BE2C (cell line): ENCODE data around the gene BICD2.

Experiments used
- DNase-seq: peaks from one replicate; pipeline ENCODE4 v3.0.0-alpha.2; 2020
- H3K27me3 ChIP-seq: fragments of 250-450 bp; sonication (Bioruptor Pico); 2 replicates; pipeline ENCODE4 v1.5.1; 2020; ENCODE audit warnings: mild to moderate bottlenecking
- H3K36me3 ChIP-seq: fragments of 250-450 bp; sonication (Bioruptor Pico); 2 replicates; pipeline ENCODE4 v1.5.1; 2020; ENCODE audit warnings: mild to moderate bottlenecking
- H3K4me1 ChIP-seq: fragments of 250-450 bp; sonication (Bioruptor Pico); 2 replicates; pipeline ENCODE4 v1.5.1; 2020
- H3K4me3 ChIP-seq: 2 replicates; pipeline ENCODE4 v1.5.1; 2011; ENCODE audit warnings: low read depth, low read length
- H3K9me3 ChIP-seq: fragments of 250-450 bp; sonication (Bioruptor Pico); 2 replicates; pipeline ENCODE4 v1.5.1; 2020
- TF ChIP-seq, protein P1 (sequence below): IDR thresholded peaks from 2 replicates; pipeline ENCODE4 v1.5.1; 2012; ENCODE audit warnings: mild to moderate bottlenecking, low read depth, low read length

Gene BICD2

DNA sequence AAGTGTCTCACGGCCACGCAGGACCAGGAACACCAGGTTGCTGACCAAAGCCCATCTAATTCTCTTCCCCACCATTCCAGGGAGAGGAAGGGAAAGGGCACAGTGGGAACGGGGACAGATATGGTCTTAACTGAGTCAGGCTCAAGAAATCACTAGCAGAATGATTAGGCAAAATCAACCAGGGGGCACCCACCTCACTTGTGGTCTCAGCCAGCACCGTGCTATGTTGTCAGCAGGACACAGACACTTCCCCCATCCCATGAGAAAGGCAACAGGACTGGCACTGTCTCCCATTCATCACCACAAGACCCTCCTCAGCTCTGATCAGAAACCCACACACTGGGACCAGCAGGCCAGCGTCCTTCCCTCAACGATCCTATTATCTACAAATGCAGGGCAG is 2.9 kb downstream of the BICD2 start:
- no peak overlapping the region for H3K4me3 ChIP-seq
- no peak for DNase-seq
- no peaks in the 10 kb centered on the region for H3K27me3 ChIP-seq
- H3K4me1 ChIP-seq: peaks cover 3% of the 10 kb centered on the region; the same call in 1 of the 2 replicates
- peaks cover 3% of the 10 kb centered on the region; the same call in 1 of the 2 replicates for H3K36me3 ChIP-seq
- TF ChIP-seq, protein P1, sequence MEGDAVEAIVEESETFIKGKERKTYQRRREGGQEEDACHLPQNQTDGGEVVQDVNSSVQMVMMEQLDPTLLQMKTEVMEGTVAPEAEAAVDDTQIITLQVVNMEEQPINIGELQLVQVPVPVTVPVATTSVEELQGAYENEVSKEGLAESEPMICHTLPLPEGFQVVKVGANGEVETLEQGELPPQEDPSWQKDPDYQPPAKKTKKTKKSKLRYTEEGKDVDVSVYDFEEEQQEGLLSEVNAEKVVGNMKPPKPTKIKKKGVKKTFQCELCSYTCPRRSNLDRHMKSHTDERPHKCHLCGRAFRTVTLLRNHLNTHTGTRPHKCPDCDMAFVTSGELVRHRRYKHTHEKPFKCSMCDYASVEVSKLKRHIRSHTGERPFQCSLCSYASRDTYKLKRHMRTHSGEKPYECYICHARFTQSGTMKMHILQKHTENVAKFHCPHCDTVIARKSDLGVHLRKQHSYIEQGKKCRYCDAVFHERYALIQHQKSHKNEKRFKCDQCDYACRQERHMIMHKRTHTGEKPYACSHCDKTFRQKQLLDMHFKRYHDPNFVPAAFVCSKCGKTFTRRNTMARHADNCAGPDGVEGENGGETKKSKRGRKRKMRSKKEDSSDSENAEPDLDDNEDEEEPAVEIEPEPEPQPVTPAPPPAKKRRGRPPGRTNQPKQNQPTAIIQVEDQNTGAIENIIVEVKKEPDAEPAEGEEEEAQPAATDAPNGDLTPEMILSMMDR: no peak
- H3K9me3 ChIP-seq: no peaks in the 10 kb centered on the region

DNA sequence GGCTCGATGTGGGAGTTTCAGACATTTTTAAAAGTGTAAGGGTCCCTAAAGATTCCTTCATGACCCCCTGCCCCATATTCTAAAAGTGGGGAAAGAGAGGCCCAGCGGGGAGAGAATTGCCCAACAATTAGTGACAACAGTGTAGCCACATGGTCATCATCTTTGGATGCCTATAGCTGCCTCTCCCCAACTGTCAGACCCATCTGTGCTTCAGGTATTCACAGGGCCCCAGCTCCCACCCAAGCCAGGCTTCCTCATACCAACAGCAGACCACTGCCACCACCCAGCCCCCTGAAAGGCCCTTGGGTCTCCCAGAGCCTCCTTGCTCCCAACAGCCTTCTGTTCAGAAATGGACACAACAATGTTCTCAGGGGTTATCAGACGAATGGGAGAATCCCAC is 4.1 kb downstream of the BICD2 start:
- Histone ChIP-seq H3K9me3 (no peaks in the 10 kb centered on the region), H3K4me3 (no peak overlapping the region), H3K36me3 (peaks cover 3% of the 10 kb centered on the region; the same call in 1 of the 2 replicates), H3K27me3 (no peaks in the 10 kb centered on the region), H3K4me1 (peaks cover 3% of the 10 kb centered on the region; the same call in 1 of the 2 replicates)
- DNase-seq: no peak
- TF ChIP-seq, protein P1: no peak

DNA sequence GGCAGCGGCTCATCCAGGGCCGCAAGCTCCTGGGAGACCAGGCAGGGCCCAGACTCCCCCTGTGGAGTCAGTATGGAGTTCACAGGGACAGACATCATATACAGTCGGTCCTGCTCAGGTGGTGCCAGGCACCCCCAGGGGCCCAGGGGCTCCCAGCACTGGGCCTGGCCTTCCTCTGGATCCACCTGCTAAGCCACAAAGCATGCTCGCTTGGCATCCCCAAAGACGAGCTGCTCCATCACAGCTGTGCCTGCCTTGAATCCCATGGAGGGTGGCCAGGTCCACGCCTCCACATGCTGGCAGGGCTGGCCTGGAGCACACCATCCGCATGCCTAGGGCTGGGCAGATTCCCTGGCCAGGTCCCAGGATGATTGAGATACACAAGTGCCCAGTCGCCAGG is 4.6 kb downstream of the BICD2 start:
- peaks cover 6% of the 10 kb centered on the region; the same call in 1 of the 2 replicates for H3K4me1 ChIP-seq
- TF ChIP-seq, protein P1: no peak
- H3K27me3 ChIP-seq: no peaks in the 10 kb centered on the region
- no peak overlapping the region for H3K4me3 ChIP-seq
- no peaks in the 10 kb centered on the region for H3K9me3 ChIP-seq
- H3K36me3 ChIP-seq: peaks cover 3% of the 10 kb centered on the region; the same call in 1 of the 2 replicates
- DNase-seq: no peak

DNA sequence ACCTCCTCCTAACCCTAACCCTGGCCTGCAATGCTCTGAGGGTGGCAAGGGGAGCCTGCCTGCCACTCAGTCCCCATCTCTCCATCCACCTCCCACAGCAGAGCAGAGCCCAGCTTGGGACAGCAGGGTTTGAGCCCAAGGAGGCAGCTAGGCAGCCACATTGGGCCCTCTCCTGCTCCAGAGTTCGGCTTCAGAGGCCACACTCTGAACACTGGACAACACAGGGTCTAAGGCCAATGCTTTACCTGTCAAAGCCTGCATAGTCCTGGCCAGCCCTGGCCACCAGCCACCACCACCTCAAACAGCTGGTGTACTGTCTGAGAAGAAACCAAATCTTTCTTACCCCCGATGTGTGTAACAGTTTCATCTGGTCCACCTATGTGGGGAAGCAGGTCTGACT is 5.2 kb downstream of the BICD2 start:
- no peaks in the 10 kb centered on the region for H3K9me3 ChIP-seq
- peaks cover 6% of the 10 kb centered on the region; the same call in 1 of the 2 replicates for H3K4me1 ChIP-seq
- H3K4me3 ChIP-seq: no peak overlapping the region
- TF ChIP-seq, protein P1: no peak
- no peak for DNase-seq
- peaks cover 2% of the 10 kb centered on the region; the same call in 1 of the 2 replicates for H3K36me3 ChIP-seq
- H3K27me3 ChIP-seq: no peaks in the 10 kb centered on the region

DNA sequence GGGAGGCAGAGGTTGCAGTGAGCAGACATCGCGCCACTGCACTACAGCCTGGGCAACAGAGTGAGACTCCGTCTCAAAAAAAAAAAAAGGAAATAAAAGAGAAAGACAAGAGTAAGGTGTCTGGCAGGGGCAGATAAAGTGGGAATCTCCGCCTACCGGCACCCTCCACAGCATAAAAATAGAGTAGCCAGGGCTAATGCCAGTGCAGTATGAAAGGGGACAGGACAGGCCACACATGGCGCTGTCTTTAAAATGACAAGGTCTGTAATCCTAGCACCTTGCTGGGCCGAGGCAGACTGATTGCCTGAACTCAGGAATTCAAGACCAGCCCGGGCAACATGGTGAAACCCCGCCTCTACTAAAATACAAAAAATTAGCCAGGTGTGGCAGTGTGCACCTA is 7.8 kb downstream of the BICD2 start:
- TF ChIP-seq, protein P1: no peak
- Histone ChIP-seq H3K4me1 (peaks cover 6% of the 10 kb centered on the region; the same call in 1 of the 2 replicates), H3K27me3 (no peaks in the 10 kb centered on the region), H3K9me3 (no peaks in the 10 kb centered on the region), H3K36me3 (no peaks in the 10 kb centered on the region), H3K4me3 (no peak overlapping the region)
- no peak for DNase-seq

DNA sequence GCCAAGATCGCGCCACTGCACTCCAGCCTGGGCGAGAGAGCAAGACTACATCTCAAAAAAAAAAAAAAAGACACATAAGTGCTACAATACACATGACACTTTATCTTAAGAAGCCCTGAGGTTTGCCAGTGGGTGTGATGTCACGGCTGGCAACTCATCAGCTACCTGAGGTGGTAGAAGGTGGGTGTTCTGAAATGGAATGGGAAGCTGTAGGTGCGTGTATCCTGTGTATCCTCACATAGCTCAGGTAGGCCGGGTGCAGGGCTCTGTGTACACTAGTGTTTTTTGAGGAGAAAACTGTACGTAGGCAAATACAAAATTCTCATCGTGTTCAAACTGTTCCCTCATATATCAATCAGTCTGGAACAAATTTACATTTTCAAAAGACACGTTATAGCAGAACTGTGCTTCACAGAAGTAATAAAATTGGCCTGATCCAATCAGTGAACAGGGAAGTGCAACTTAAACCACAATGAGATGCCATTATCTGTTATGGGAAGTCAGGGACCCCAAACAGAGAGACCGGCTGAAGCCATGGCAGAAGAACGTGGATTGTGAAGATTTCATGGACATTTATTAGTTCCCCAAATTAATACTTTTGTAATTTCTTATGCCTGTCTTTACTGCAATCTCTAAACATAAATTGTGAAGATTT is 10.4 kb downstream of the BICD2 start:
- Histone ChIP-seq H3K4me3 (no peak overlapping the region), H3K4me1 (peaks cover 17% of the 10 kb centered on the region), H3K9me3 (no peaks in the 10 kb centered on the region), H3K36me3 (no peaks in the 10 kb centered on the region), H3K27me3 (no peaks in the 10 kb centered on the region)
- DNase-seq: no peak
- TF ChIP-seq, protein P1: no peak
